GM10847 (cell line): ENCODE measurements around the gene IAPP.

Source experiments
- POLR2A ChIP-seq: IDR thresholded peaks from 2 replicates; pipeline ENCODE4 v1.6.1; 2011; ENCODE audit not compliant: insufficient read length; ENCODE audit errors: extremely low read depth

Gene IAPP

GRCh38 chr12:21369141-21369980 is 3.3 kb upstream of the IAPP start:
- no peak for TF ChIP-seq POLR2A

DNA sequence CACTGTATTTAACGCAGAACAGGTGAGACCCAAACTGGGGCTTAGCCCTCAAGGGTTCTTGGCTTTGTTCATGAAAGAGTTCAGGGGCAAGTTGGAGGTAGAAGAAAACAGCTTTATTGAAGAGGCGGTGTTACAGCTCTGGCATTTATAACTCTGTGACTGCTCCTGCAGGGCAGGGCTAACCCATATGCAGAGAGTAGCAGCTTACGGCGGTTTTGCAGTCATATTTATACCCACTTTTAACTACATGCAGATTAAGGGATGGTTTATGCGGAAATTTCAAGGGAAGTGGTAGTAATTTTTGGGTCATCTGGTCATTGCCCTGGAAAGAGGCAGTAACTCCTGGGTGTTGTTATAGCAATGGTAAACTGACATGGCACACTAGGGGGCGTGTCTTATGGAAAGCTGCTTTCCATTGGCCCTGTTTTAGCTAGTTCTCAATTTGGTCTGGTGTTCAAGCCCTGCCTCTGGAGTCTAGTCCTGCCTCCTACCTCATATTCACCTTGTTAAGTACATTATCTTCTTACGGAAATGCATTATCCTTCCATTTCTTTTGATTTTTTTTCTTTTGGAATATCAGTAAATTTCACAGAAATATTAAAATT is 1.8 kb upstream of the IAPP start:
- TF ChIP-seq POLR2A, result no peak

- TF ChIP-seq POLR2A, result no peak
These were observed 6.5 kb downstream of the IAPP start for GRCh38 chr12:21379218-21379617.

DNA sequence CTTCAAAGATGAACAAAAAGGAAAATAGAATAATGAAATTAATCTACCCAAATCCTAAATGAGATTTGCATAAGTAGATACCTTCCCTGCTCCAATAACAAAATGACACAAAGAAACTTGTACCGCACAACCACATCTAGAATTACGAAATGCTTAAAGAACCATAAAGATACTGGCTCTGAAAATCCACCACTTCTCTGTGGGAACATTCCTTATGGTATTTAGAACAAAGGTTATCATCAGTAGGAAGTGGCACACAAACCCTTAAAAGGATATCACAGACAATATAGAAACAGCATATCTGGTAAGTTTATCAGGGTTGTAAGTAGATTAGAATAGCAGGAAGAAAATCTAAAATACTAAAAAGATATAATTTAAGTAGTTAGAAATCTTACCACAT is 11.6 kb downstream of the IAPP start:
- TF ChIP-seq POLR2A, result no peak

DNA sequence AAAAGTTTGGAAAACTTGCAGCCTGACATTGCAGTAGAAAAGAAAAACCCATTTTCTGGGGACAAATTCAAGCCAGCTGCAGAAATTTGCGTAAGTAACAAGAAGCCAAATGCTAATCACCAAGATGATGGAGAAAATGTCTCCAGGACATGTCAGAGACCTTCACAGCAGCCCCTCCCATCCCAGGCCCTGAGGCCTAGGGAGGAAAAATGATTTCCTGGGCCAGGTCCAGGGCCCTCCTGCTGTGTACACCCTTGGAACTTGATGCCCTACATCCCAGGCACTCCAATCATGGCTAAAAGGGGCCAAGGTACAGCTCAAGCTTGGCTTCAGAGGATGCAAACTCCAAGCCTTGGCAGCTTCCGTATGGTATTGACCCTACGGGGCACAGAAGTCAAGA is 14.5 kb downstream of the IAPP start:
- TF ChIP-seq POLR2A, result no peak

GRCh38 chr12:21392384-21392783 is 19.7 kb downstream of the IAPP start:
- no peak for TF ChIP-seq POLR2A

DNA sequence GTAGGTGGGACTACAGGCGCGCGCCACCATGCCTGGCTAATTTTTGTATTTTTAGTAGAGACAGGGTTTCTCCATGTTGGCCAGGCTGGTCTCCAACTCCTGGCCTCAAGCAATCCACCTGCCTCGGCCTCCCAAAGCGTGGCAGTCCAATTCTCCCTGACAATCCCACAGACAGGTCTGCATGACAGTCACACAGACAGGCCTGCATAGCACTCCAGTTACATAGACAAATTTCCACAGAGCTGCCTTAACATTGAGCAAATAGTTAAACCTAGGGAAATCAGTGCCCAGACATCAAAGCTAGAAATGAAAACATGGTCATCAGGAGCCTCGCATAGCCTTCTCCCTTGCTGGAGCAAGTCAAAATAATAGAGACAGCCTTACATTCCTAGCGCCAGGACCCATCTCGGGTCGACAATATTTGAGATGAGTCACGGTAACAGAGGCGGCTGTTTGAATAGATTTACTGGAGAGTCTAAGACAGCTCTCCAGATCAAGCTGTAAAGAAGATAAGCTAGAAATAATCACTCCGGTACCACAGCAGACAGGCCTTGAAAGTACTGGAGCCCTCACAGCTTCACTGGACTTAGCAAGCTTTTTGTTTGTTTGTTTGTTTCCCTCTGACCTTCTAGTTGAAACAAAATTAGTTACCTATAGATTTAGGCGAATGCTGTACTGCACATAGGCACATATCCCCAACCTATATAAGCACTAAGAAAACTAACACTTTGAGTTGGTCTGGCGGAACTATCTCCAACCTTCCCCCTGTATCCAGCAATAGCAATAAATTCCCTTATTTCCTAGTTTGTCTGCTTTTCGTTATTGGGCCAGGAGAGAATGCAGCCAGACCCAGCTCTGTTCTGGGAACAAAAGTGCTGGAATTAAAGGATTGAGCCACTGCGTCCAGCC is 40.9 kb downstream of the IAPP start:
- TF ChIP-seq POLR2A, result no peak

DNA sequence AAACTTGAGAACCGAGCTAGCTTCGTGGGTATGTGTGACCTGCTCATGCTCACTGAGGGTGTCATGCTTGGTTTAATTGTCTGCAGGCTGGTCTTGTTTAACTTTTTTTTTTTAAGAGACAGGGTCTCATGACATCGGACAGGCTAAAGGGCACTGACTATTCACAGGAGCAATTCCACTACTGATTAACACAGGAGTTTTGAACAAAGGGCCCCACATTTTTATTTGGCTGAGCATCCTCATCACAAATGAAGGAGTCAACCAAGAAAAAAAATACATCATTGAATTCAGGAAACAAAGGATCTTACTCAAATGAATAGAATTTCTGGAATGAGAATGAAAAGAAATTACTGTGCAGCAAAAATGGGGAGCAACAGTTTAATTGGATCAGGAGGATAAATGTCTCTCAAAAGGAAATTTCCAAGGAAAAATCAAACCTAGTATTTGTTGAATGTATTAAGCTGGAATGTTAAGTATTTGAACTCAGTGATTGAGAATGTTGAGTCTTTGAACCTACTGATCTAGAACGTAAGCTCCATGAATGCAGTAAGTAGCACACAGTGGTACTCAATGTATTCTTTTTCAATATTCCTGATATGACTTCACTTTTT is 43.9 kb downstream of the IAPP start:
- TF ChIP-seq POLR2A, result no peak

DNA sequence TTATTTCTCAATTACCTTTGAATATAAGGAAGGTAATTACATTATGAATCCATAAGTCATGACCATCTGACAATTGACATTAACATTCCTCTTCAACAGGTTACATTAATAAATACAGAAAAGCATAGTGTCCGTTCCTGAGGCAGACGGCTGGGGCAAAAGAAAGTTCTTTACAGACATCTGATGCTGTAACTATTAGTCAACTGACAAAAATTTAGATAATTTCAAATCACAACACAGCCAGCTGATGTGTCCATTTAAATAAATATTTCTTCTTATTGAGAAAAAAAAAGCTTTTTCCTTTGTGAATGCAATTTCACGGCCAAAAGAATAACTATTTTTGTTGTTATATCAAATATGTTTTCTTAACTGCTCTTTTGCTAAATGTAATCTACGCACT is 55.5 kb downstream of the IAPP start:
- TF ChIP-seq POLR2A, result no peak
